HEK293 (cell line): ENCODE measurements around the gene OVOL3.

Experiments
- CTCF ChIP-seq: fragments of 450-650 bp; formaldehyde crosslinking; IDR thresholded peaks from 2 replicates; pipeline ENCODE4 v1.5.1; 2016; ENCODE audit warnings: missing biosample characterization, missing genetic modification characterization
- INSM2 ChIP-seq: fragments of 450-650 bp; formaldehyde crosslinking; IDR thresholded peaks from 2 replicates; pipeline ENCODE4 v1.5.1; 2016; ENCODE audit warnings: missing biosample characterization, missing genetic modification characterization
- KLF1 ChIP-seq: fragments of 450-650 bp; formaldehyde crosslinking; IDR thresholded peaks from 2 replicates; pipeline ENCODE4 v1.5.1; 2016; ENCODE audit warnings: missing biosample characterization, missing genetic modification characterization
- KLF8 ChIP-seq: fragments of 450-650 bp; formaldehyde crosslinking; IDR thresholded peaks from 2 replicates; pipeline ENCODE4 v1.5.1; 2016; ENCODE audit warnings: missing biosample characterization, missing genetic modification characterization
- SCRT1 ChIP-seq: fragments of 450-650 bp; formaldehyde crosslinking; IDR thresholded peaks from 2 replicates; pipeline ENCODE4 v1.5.1; 2016; ENCODE audit warnings: missing biosample characterization, missing genetic modification characterization, borderline replicate concordance
- TSHZ1 ChIP-seq: fragments of 450-650 bp; formaldehyde crosslinking; IDR thresholded peaks from 2 replicates; pipeline ENCODE4 v1.5.1; 2016; ENCODE audit warnings: missing biosample characterization, missing genetic modification characterization, borderline replicate concordance
- ZFP37 ChIP-seq: fragments of 450-650 bp; formaldehyde crosslinking; IDR thresholded peaks from 2 replicates; pipeline ENCODE4 v1.5.1; 2016; ENCODE audit warnings: missing biosample characterization, missing genetic modification characterization
- ZNF146 ChIP-seq: fragments of 450-650 bp; formaldehyde crosslinking; IDR thresholded peaks from 2 replicates; pipeline ENCODE4 v1.5.1; 2016; ENCODE audit warnings: missing biosample characterization, missing genetic modification characterization
- ZNF148 ChIP-seq: fragments of 450-650 bp; formaldehyde crosslinking; IDR thresholded peaks from 2 replicates; pipeline ENCODE4 v1.5.0; 2017; ENCODE audit warnings: missing biosample characterization, missing genetic modification characterization, borderline replicate concordance
- ZNF18 ChIP-seq: fragments of 450-650 bp; formaldehyde crosslinking; IDR thresholded peaks from 2 replicates; pipeline ENCODE4 v1.5.1; 2016; ENCODE audit warnings: missing biosample characterization, missing genetic modification characterization
- ZNF23 ChIP-seq: fragments of 450-650 bp; formaldehyde crosslinking; IDR thresholded peaks from 2 replicates; pipeline ENCODE4 v1.5.1; 2016; ENCODE audit warnings: missing biosample characterization, missing genetic modification characterization, borderline replicate concordance
- ZNF280C ChIP-seq: fragments of 450-650 bp; formaldehyde crosslinking; IDR thresholded peaks from 2 replicates; pipeline ENCODE4 v1.5.1; 2016; ENCODE audit warnings: missing biosample characterization, missing genetic modification characterization
- ZNF341 ChIP-seq: fragments of 450-650 bp; formaldehyde crosslinking; IDR thresholded peaks from 2 replicates; pipeline ENCODE4; 2016; ENCODE audit warnings: low read depth, missing biosample characterization, missing genetic modification characterization
- ZNF37A ChIP-seq: fragments of 450-650 bp; IDR thresholded peaks from 2 replicates; pipeline ENCODE4 v1.5.1; 2018; ENCODE audit warnings: missing biosample characterization, missing genetic modification characterization
- ZNF394 ChIP-seq: fragments of 450-650 bp; formaldehyde crosslinking; IDR thresholded peaks from 2 replicates; pipeline ENCODE4 v1.5.1; 2016; ENCODE audit warnings: missing biosample characterization, missing genetic modification characterization, mild to moderate bottlenecking, moderate library complexity, borderline replicate concordance
- ZNF488 ChIP-seq: fragments of 450-650 bp; formaldehyde crosslinking; IDR thresholded peaks from 2 replicates; pipeline ENCODE4 v1.5.1; 2016; ENCODE audit warnings: missing biosample characterization, missing genetic modification characterization
- ZNF513 ChIP-seq: fragments of 450-650 bp; IDR thresholded peaks from 2 replicates; pipeline ENCODE4 v1.5.1; 2018; ENCODE audit warnings: missing biosample characterization, missing genetic modification characterization
- ZNF561 ChIP-seq: fragments of 450-650 bp; IDR thresholded peaks from 2 replicates; pipeline ENCODE4 v1.5.1; 2018; ENCODE audit warnings: missing biosample characterization, missing genetic modification characterization, borderline replicate concordance
- ZNF624 ChIP-seq: fragments of 450-650 bp; formaldehyde crosslinking; IDR thresholded peaks from 2 replicates; pipeline ENCODE4 v1.5.1; 2017; ENCODE audit warnings: missing biosample characterization, missing genetic modification characterization
- ZXDB ChIP-seq: fragments of 450-650 bp; formaldehyde crosslinking; IDR thresholded peaks from 2 replicates; pipeline ENCODE4 v1.5.1; 2016; ENCODE audit warnings: missing biosample characterization, missing genetic modification characterization

Gene OVOL3

GRCh38 chr19:36113894-36114720 lies 3.2 kb downstream of the OVOL3 start (continued):
- TF ChIP-seq ZNF513 (tag by site-specific recombination) (no peak), ZNF18 (tag by site-specific recombination) (no peak; the same call in 1 of the 2 replicates), ZNF488 (tag by site-specific recombination) (peak; percentile 56; the same call in 1 of the 2 replicates), TSHZ1 (tag by site-specific recombination) (peak; percentile 60), ZNF280C (no peak), ZNF624 (no peak), INSM2 (no peak; the same call in 1 of the 2 replicates), ZNF341 (tag by site-specific recombination) (peak; percentile 59), ZNF146 (tag by site-specific recombination) (no peak; the same call in 1 of the 2 replicates), ZNF23 (tag by site-specific recombination) (peak; percentile 42; the same call in 1 of the 2 replicates), KLF8 (tag by site-specific recombination) (no peak), CTCF (tag by site-specific recombination) (peak; percentile 32; the same call in 1 of the 2 replicates), ZNF148 (no peak), ZFP37 (tag by site-specific recombination) (no peak), ZNF394 (no peak), ZXDB (tag by site-specific recombination) (no peak), SCRT1 (no peak), KLF1 (no peak), ZNF561 (no peak), ZNF37A (tag by site-specific recombination) (no peak)
